ES-I3 (cell line): ENCODE measurements around the gene FAM8A1.
A peak's percentile ranks its signal among the peaks of the same experiment; 100 is the strongest.

ENCODE experiments used
- H3K36me3 ChIP-seq: 2 replicates; pipeline ENCODE4 v1.6.1; 2013; ENCODE audit warnings: mild to moderate bottlenecking, low read length, control low read depth, moderate library complexity; ENCODE audit not compliant: insufficient read depth
- H3K4me1 ChIP-seq: 2 replicates; pipeline ENCODE4 v1.6.1; 2013; ENCODE audit warnings: mild to moderate bottlenecking, control low read depth, low read length; ENCODE audit not compliant: insufficient read depth
- H3K9ac ChIP-seq: 2 replicates; pipeline ENCODE4 v1.6.1; 2013; ENCODE audit warnings: low read depth, mild to moderate bottlenecking, low read length, moderate library complexity
- H3K9me3 ChIP-seq: 2 replicates; pipeline ENCODE4 v1.6.1; 2013; ENCODE audit warnings: mild to moderate bottlenecking, low read length, moderate library complexity; ENCODE audit not compliant: control insufficient read depth, insufficient read depth

The FAM8A1 gene

DNA sequence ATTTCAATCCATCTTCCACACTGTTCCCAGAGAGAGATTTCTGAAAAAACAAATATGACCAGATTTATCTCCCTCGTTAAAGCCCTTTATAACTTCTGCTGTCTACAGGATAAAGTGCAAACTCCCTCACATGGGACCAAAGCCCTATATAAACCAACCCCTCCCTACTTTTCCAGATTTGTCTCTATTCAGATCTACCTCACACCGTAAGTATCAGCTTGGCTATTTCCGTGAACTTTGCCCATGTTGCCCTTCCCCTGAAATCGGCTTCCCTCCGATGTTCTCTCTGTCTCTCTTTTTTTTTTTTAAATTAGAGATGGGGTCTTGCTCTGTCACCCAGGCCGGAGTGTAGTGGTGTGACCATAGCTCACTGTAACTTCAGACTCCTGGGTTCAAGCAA, 12.1 kb upstream of the FAM8A1 start:
- Histone ChIP-seq H3K4me1 (peaks cover 10% of the 10 kb centered on the region), H3K9me3 (no peaks in the 10 kb centered on the region), H3K36me3 (no peaks in the 10 kb centered on the region), H3K9ac (no peak overlapping the region)

- H3K9me3 ChIP-seq, result no peaks in the 10 kb centered on the region
- H3K36me3 ChIP-seq, result no peaks in the 10 kb centered on the region
- H3K9ac ChIP-seq, result no peak overlapping the region
- peaks cover 10% of the 10 kb centered on the region for H3K4me1 ChIP-seq
Measured at GRCh38 chr6:17589406-17590096, 10.6 kb upstream of the FAM8A1 start.

GRCh38 chr6:17591287-17591686, 8.8 kb upstream of the FAM8A1 start:
- no peaks in the 10 kb centered on the region for H3K9me3 ChIP-seq
- no peaks in the 10 kb centered on the region for H3K36me3 ChIP-seq
- no peak overlapping the region for H3K9ac ChIP-seq
- peaks cover 10% of the 10 kb centered on the region for H3K4me1 ChIP-seq

GRCh38 chr6:17593246-17593645, 6.9 kb upstream of the FAM8A1 start:
- no peaks in the 10 kb centered on the region for H3K36me3 ChIP-seq
- H3K9me3 ChIP-seq, result no peaks in the 10 kb centered on the region
- H3K4me1 ChIP-seq, result peaks cover 10% of the 10 kb centered on the region
- no peak overlapping the region for H3K9ac ChIP-seq

DNA sequence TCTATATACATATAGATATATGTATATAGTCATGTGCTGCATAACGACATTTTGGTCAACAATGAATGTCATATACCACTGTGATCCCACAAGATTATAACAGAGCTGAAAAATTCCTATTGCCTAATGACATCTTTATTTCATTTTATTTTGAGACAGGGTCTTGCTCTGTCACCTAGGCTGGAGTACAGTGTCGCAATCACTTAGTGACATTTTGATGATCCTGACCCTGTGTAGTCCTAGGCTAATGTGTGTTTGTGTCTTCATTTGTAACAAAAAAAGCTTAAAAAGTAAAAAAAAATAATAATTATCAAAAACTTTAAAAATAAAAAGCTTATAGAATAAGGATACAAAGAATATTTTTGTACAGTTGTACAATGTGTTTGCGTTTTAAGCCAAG, 4.0 kb upstream of the FAM8A1 start:
- 0 out of 2 replicates have a peak, but pooled peaks cover 3% of the 10 kb centered on the region for H3K4me1 ChIP-seq
- no peaks in the 10 kb centered on the region for H3K9me3 ChIP-seq
- no peak overlapping the region for H3K9ac ChIP-seq
- H3K36me3 ChIP-seq, result no peaks in the 10 kb centered on the region

GRCh38 chr6:17600527-17601385, 654 bp downstream of the FAM8A1 start:
- H3K4me1 ChIP-seq, result 0 out of 2 replicates have a peak, but pooled peaks cover 3% of the 10 kb centered on the region
- no peaks in the 10 kb centered on the region for H3K36me3 ChIP-seq
- H3K9me3 ChIP-seq, result no peaks in the 10 kb centered on the region
- peak overlapping the region; percentile 90 for H3K9ac ChIP-seq

DNA sequence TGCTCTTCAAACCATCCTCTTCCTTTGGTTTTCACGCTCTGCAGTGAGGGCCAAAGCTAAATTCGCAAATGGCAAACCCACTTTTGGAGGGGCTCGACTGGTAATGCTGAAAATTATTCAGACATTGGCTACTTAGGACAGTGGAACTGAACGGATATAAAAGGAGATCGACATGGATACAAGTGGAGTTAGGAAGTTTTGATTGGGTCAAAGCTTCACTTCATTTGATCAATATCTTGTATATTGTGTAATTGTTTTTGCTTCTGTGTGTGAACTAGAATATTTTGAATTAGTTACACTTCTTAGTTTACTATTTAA, 1.2 kb downstream of the FAM8A1 start:
- Histone ChIP-seq H3K9me3 (no peaks in the 10 kb centered on the region), H3K9ac (peak overlapping the region; percentile 90; the same call in 1 of the 2 replicates), H3K36me3 (no peaks in the 10 kb centered on the region), H3K4me1 (0 out of 2 replicates have a peak, but pooled peaks cover 3% of the 10 kb centered on the region)

GRCh38 chr6:17602888-17603287, 2.8 kb downstream of the FAM8A1 start:
- 0 out of 2 replicates have a peak, but pooled peaks cover 3% of the 10 kb centered on the region for H3K4me1 ChIP-seq
- H3K36me3 ChIP-seq, result no peaks in the 10 kb centered on the region
- no peaks in the 10 kb centered on the region for H3K9me3 ChIP-seq
- no peak overlapping the region for H3K9ac ChIP-seq

DNA sequence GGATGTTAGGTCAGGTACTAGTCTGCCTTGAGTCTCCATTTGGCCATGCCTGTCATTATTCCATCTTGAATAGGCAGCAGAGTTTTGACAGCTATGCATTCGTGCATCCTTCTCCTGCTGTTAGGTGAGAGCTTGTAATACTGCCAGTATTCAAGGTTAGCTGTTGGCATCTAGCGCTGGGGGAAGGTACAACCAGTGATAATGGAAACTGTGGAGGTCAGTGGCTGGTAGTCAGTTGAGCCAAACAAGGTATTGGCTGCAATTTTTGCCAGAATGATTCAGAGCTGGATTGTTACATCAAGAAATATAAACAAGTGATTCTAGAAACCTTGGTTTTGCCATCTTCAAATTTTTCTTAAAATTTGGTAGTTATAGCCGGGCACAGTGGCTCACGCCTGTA, 6.5 kb downstream of the FAM8A1 start:
- Histone ChIP-seq H3K9me3 (no peaks in the 10 kb centered on the region), H3K36me3 (no peaks in the 10 kb centered on the region), H3K9ac (no peak overlapping the region), H3K4me1 (no peaks in the 10 kb centered on the region)

- H3K9me3 ChIP-seq, result no peaks in the 10 kb centered on the region
- no peaks in the 10 kb centered on the region for H3K36me3 ChIP-seq
- no peaks in the 10 kb centered on the region for H3K4me1 ChIP-seq
- no peak overlapping the region for H3K9ac ChIP-seq
Measured at GRCh38 chr6:17610835-17611234, 10.7 kb downstream of the FAM8A1 start.

DNA sequence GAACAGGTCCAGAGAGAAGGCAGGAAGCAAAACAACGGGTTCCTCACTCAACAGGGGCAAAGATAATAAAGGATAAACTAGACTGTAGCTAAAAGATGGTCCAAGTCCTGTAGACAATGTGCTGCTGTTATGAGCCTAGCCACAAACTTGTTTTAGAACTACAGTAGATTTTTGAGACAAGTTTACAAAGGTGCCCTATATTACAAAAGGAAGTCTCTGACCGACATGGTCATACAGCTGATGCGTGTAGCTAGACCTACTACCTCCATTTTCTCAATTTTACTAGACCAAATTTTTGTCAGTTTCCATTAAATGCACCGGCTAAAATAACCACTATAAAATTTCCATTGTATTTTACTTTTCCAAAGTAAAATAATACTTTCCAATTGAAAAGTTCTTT, 11.9 kb downstream of the FAM8A1 start:
- Histone ChIP-seq H3K36me3 (no peaks in the 10 kb centered on the region; the same call in 1 of the 2 replicates), H3K9ac (no peak overlapping the region), H3K4me1 (no peaks in the 10 kb centered on the region), H3K9me3 (no peaks in the 10 kb centered on the region)

- Histone ChIP-seq H3K36me3 (peaks cover 8% of the 10 kb centered on the region), H3K9ac (no peak overlapping the region), H3K9me3 (no peaks in the 10 kb centered on the region), H3K4me1 (no peaks in the 10 kb centered on the region)
Measured at GRCh38 chr6:17615794-17616193, 15.7 kb downstream of the FAM8A1 start.

- Histone ChIP-seq H3K9me3 (no peaks in the 10 kb centered on the region), H3K9ac (no peak overlapping the region), H3K4me1 (no peaks in the 10 kb centered on the region), H3K36me3 (peaks cover 22% of the 10 kb centered on the region)
Measured at GRCh38 chr6:17621003-17621402, 20.9 kb downstream of the FAM8A1 start.

GRCh38 chr6:17622144-17622543, 22.0 kb downstream of the FAM8A1 start:
- no peaks in the 10 kb centered on the region for H3K9me3 ChIP-seq
- no peak overlapping the region for H3K9ac ChIP-seq
- H3K36me3 ChIP-seq, result peaks cover 23% of the 10 kb centered on the region
- no peaks in the 10 kb centered on the region for H3K4me1 ChIP-seq

GRCh38 chr6:17624396-17624795, 24.3 kb downstream of the FAM8A1 start:
- Histone ChIP-seq H3K36me3 (peaks cover 18% of the 10 kb centered on the region), H3K4me1 (no peaks in the 10 kb centered on the region), H3K9me3 (no peaks in the 10 kb centered on the region), H3K9ac (no peak overlapping the region)
